B cell (primary cell): Measurements from ENCODE around the gene PRKACA. TPM values are rescaled to one million over a fixed set of nuclear protein-coding genes. Genes with fewer than 3 reads are reported as not detected.
A peak's percentile ranks its signal among the peaks of the same experiment; 100 is the strongest.

Source experiments
- ATAC-seq: fragments of 200-7000 bp; cut with Tn5 transposase; one replicate; pipeline ENCODE4 v1.10.0; 2021; ENCODE audit warnings: low read depth, mild to moderate bottlenecking, moderate number of reproducible peaks, moderate library complexity
- CTCF ChIA-PET: fragments of 350-600 bp; sonication (Branson Sonifier 250); formaldehyde crosslinking; loops from one replicate; lab custom pipeline; 2021; ENCODE audit warnings: antibody characterized with exemption, inconsistent platforms; lab: Charles Lee
- POLR2A ChIA-PET: fragments of 350-600 bp; sonication (Branson Sonifier 250); formaldehyde crosslinking; loops from one replicate; lab custom pipeline; 2021; ENCODE audit warnings: antibody characterized with exemption; lab: Charles Lee
- DNase-seq: peaks from one replicate; pipeline ENCODE4 v3.0.0; 2013
- H2AFZ ChIP-seq: 2 replicates; pipeline ENCODE4 v1.6.1; 2012; ENCODE audit warnings: mild to moderate bottlenecking, low read depth, low read length; ENCODE audit not compliant: insufficient read depth, poor library complexity, severe bottlenecking
- H3K27ac ChIP-seq, 2 donors: 1 replicate in 1 of 2; 2 replicates in 1 of 2; pipeline ENCODE4 v1.5.1; 2012 to 2013; ENCODE audit warnings: low read length in 2 of 2, mild to moderate bottlenecking in 2 of 2, moderate library complexity in 1 of 2
- H3K27me3 ChIP-seq, 4 experiments: fragments of 200-600 bp in 1 of 4; sonication (generic) in 1 of 4; replicated peaks in 1 of 4; 1 replicate in 2 of 4; 2 replicates in 2 of 4; pipeline versions ENCODE4 v1.6.1 to v1.7.0; 2013 to 2016; ENCODE audit warnings: low read length in 3 of 4, mild to moderate bottlenecking in 2 of 4, mixed read lengths in 1 of 4, moderate library complexity in 1 of 4; ENCODE audit not compliant: insufficient read depth in 4 of 4, control insufficient read depth in 3 of 4; ENCODE audit errors: control extremely low read depth in 1 of 4
- H3K36me3 ChIP-seq, 2 experiments: replicated peaks in 1 of 2; 1 replicate in 1 of 2; 2 replicates in 1 of 2; pipeline versions ENCODE4 v1.6.1 to v1.7.1; 2013; ENCODE audit warnings: low read length in 1 of 2; ENCODE audit not compliant: insufficient read depth in 2 of 2, control insufficient read depth in 1 of 2; ENCODE audit errors: control extremely low read depth in 1 of 2, extremely low read depth in 1 of 2
- H3K4me1 ChIP-seq, 2 donors: fragments of 200-600 bp in 1 of 2; sonication (generic) in 1 of 2; 1 replicate in 1 of 2; 2 replicates in 1 of 2; pipeline versions ENCODE4 v1.5.1 to v1.6.1; 2013 to 2017; ENCODE audit warnings: low read length in 2 of 2; ENCODE audit not compliant: control insufficient read depth in 2 of 2, insufficient read depth in 2 of 2
- H3K4me2 ChIP-seq: replicated peaks from 2 replicates; pipeline ENCODE3; 2012; ENCODE audit warnings: mild to moderate bottlenecking, low read depth, low read length; ENCODE audit not compliant: poor library complexity, severe bottlenecking
- H3K4me3 ChIP-seq, 5 experiments: fragments of 200-600 bp in 1 of 5; sonication (generic) in 1 of 5; 1 replicate in 3 of 5; 2 replicates in 2 of 5; pipeline versions ENCODE4 v1.5.1 to v1.7.0; 2011 to 2016; ENCODE audit warnings: low read length in 4 of 5, mild to moderate bottlenecking in 4 of 5, low read depth in 2 of 5, control low read depth in 1 of 5, moderate library complexity in 1 of 5; ENCODE audit not compliant: insufficient read depth in 1 of 5; ENCODE audit errors: control extremely low read depth in 1 of 5, extremely low read depth in 1 of 5
- H3K79me2 ChIP-seq: fragments of 200-600 bp; sonication (generic); one replicate; pipeline ENCODE4 v1.6.0; 2016; ENCODE audit warnings: low read length; ENCODE audit not compliant: control insufficient read depth, insufficient read depth
- H3K9ac ChIP-seq: fragments of 200-600 bp; sonication (generic); 2 replicates; pipeline ENCODE4 v1.6.1; 2017; ENCODE audit warnings: mild to moderate bottlenecking, low read length, moderate library complexity
- H3K9me3 ChIP-seq, 3 donors: one replicate each; pipeline versions ENCODE4 v1.6.1 to v1.7.1; 2013; ENCODE audit warnings: low read length in 2 of 3; ENCODE audit not compliant: control insufficient read depth in 2 of 3, insufficient read depth in 1 of 3; ENCODE audit errors: control extremely low read depth in 1 of 3
- H4K20me1 ChIP-seq: 2 replicates; pipeline ENCODE4 v1.6.0; 2012; ENCODE audit warnings: mild to moderate bottlenecking, low read length; ENCODE audit not compliant: insufficient read depth, control insufficient read depth, poor library complexity, severe bottlenecking
- H3K27ac Mint-ChIP-seq: one replicate; pipeline ENCODE4 v1.8.0; 2021; ENCODE audit warnings: mixed read lengths
- H3K27me3 Mint-ChIP-seq: one replicate; pipeline ENCODE4 v1.8.0; 2021; ENCODE audit warnings: mixed read lengths
- H3K4me1 Mint-ChIP-seq: one replicate; pipeline ENCODE4 v1.8.0; 2021; ENCODE audit warnings: mixed read lengths
- H3K4me3 Mint-ChIP-seq: one replicate; pipeline ENCODE4 v1.8.0; 2021; ENCODE audit warnings: mixed read lengths
- H3K9me3 Mint-ChIP-seq: one replicate; pipeline ENCODE4 v1.8.0; 2022; ENCODE audit warnings: mixed read lengths; ENCODE audit not compliant: insufficient read depth
- EZH2 ChIP-seq: IDR thresholded peaks from 2 replicates; pipeline ENCODE4 v1.6.1; 2012; ENCODE audit warnings: borderline replicate concordance, low read depth, mild to moderate bottlenecking, moderate library complexity, low read length; ENCODE audit not compliant: insufficient read depth, poor library complexity, severe bottlenecking
- WGBS: methylation state at CpG from one replicate; pipeline ENCODE4 v1.1.5; 2013; ENCODE audit warnings: missing lambda C conversion rate; ENCODE audit not compliant: insufficient coverage; 5-methylcytosine and 5-hydroxymethylcytosine counted together
- intact Hi-C: fragments of 100-400 bp; cut with micrococcal nuclease; formaldehyde crosslinking; loops from one replicate; pipeline ENCODE4 v1.10.0; 2022
- polyA plus RNA-seq: library from polyadenylated mRNA; depleted of rRNA; stranded (reverse); fragments of >200 nt; gene quantifications from 2 replicates; pipeline ENCODE4 v1.2.3, GENCODE V29; 2012
- total RNA-seq, 2 donors: library from RNA; stranded (reverse); fragments of 120-200 nt in 1 of 2; gene quantifications; 1 replicate in 1 of 2; 2 replicates in 1 of 2; pipeline versions ENCODE4 v1.2.3 to v1.2.4, GENCODE V29; 2013 to 2022
- TF ChIP-seq, protein P1 (sequence below): fragments of 200-600 bp; IDR thresholded peaks from one replicate; pipeline ENCODE4 v1.8.0; 2022; ENCODE audit warnings: antibody characterized with exemption, mild to moderate bottlenecking

The PRKACA gene
- total and polyA plus RNA-seq, 2 donors (not counting 1 experiment from before 2014, with no cell fraction given), result 36.8 to 43.0 TPM

DNA sequence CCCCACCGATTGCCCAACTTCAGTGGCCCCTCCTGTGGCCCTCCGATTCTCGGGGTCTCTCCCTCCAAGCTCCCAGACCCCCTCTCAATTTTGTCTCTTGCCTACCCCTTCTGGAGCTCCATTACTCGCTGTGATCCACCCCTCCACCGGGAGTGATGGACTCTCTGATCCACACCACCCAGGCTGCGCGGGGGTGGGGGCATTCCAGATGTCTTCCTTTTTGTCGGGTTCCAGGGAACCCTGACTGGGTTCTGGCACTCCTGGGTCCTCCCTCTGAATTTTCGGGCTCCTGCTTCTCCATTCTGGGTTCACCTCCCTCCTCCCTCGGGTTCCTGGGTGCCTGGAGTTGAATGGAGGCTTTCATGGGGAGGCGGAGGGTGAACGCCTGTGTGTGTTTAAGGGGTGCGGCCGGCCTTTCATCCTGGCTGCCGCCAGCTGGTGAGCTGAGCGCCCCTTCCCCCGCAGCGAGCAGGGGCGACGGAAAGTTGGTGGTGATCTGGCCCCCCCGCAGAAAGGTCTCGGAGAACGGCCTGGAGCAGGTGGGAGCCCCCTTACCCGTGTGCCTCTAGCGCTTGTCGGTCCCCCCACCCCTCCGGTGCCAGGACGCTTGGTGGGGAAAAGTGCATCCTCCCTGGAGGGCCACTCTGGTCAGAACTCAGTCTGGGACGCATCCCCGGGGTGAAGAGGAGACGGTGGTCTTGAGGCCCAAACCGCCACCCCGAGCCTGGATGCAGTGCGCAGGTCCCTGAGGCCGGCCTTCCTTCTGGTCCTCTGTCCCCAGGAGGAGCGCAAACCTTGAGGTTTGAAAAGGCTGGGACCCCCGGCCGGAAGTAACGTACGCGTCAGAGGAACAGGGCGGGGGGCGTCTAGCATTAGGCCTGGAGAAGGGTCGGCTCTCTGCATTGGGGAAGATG lies 43.4 kb downstream of the PRKACA start:
- H3K27me3 Mint-ChIP-seq, result peaks cover 5% of the 10 kb centered on the region
- TF ChIP-seq, protein P1, sequence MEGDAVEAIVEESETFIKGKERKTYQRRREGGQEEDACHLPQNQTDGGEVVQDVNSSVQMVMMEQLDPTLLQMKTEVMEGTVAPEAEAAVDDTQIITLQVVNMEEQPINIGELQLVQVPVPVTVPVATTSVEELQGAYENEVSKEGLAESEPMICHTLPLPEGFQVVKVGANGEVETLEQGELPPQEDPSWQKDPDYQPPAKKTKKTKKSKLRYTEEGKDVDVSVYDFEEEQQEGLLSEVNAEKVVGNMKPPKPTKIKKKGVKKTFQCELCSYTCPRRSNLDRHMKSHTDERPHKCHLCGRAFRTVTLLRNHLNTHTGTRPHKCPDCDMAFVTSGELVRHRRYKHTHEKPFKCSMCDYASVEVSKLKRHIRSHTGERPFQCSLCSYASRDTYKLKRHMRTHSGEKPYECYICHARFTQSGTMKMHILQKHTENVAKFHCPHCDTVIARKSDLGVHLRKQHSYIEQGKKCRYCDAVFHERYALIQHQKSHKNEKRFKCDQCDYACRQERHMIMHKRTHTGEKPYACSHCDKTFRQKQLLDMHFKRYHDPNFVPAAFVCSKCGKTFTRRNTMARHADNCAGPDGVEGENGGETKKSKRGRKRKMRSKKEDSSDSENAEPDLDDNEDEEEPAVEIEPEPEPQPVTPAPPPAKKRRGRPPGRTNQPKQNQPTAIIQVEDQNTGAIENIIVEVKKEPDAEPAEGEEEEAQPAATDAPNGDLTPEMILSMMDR, result no peak
- no peak for TF ChIP-seq EZH2
- peak overlapping the region; percentile 91 for H2AFZ ChIP-seq
- peak overlapping the region; percentile 34 for H3K27ac Mint-ChIP-seq
- ChIA-PET CTCF (interaction anchor here (0.7 to 6.8 kb wide), 21 partner anchors 8 to 406 kb away, joined by 3 to 92 read pairs (median 4); partner anchors contain the start of genes ASF1B, IL27RA and NANOS3), POLR2A (interaction anchor here (0.7 kb wide), 1 partner anchor 63 kb away, joined by 3 read pairs; the partner anchor contains the start of gene ASF1B)
- H3K79me2 ChIP-seq, result no peaks in the 10 kb centered on the region
- no peaks in the 10 kb centered on the region for H3K36me3 ChIP-seq
- H3K4me1 ChIP-seq, result peaks cover 31 to 35% of the 10 kb centered on the region in 2 donors
- H3K4me2 ChIP-seq, result peak overlapping the region; percentile 99
- peak overlapping the region; percentile 47 to 79 (median 59) for H3K4me3 ChIP-seq
- H3K9ac ChIP-seq, result peak overlapping the region; percentile 72
- peaks cover 26% of the 10 kb centered on the region for H3K4me1 Mint-ChIP-seq
- no peak for ATAC-seq
- H3K27me3 ChIP-seq, result peaks cover 0 to 18% (median 5%) of the 10 kb centered on the region in 4 experiments
- no peak overlapping the region for H3K27ac ChIP-seq
- under 1% methylated on average over 39 of the region's 44 CpGs for WGBS
- no peaks in the 10 kb centered on the region for H4K20me1 ChIP-seq
- intact Hi-C loops, result loop anchor here (1.0 to 5.0 kb wide), 5 partner anchors 7 to 122 kb away; partner anchors contain the start of genes ASF1B and DCAF15
- DNase-seq, result peak; percentile 46
- peak overlapping the region; percentile 87 for H3K4me3 Mint-ChIP-seq
- no peaks in the 10 kb centered on the region for H3K9me3 Mint-ChIP-seq
- H3K9me3 ChIP-seq, result peaks cover 0 to 3% (median 0%) of the 10 kb centered on the region in 3 donors
